Ascending aorta (tissue), 2 donors: ENCODE measurements around the gene FOSL1. TPM values are rescaled to one million over a fixed set of nuclear protein-coding genes. Genes with fewer than 3 reads are reported as not detected.

Source experiments
- DNase-seq, 2 donors: peaks; one replicate each; pipeline ENCODE4 v3.0.0-alpha.2; 2019; ENCODE audit warnings: low spot score in 2 of 2
- H3K27ac ChIP-seq, 2 donors: fragments of 200-600 bp; sonication (generic); one replicate each; pipeline ENCODE4 v1.5.1; 2016 to 2017; ENCODE audit warnings: mild to moderate bottlenecking in 1 of 2
- H3K27me3 ChIP-seq: fragments of 200-600 bp; sonication (generic); one replicate; pipeline ENCODE4 v1.5.1; 2017
- H3K36me3 ChIP-seq, 2 donors: fragments of 200-600 bp; sonication (generic); one replicate each; pipeline ENCODE4 v1.5.1; 2016
- H3K4me1 ChIP-seq, 2 donors: fragments of 200-600 bp; sonication (generic); one replicate each; pipeline ENCODE4 v1.5.1; 2016 to 2017; ENCODE audit warnings: mild to moderate bottlenecking in 1 of 2
- H3K4me3 ChIP-seq, 2 donors: fragments of 200-600 bp; sonication (generic); one replicate each; pipeline ENCODE4 v1.5.1; 2016 to 2017; ENCODE audit warnings: mild to moderate bottlenecking in 1 of 2
- H3K9me3 ChIP-seq, 2 donors: fragments of 200-600 bp; sonication (generic); one replicate each; pipeline ENCODE4 v1.5.1; 2016
- CTCF ChIP-seq, 3 experiments: fragments of 200-600 bp in 2 of 3; fragments of 450-650 bp in 1 of 3; sonication (generic) in 2 of 3; IDR thresholded peaks; one replicate each; pipeline ENCODE4 v1.5.1; 2016 to 2019; ENCODE audit warnings: antibody characterized with exemption in 3 of 3, mild to moderate bottlenecking in 1 of 3, moderate library complexity in 1 of 3
- intact Hi-C: fragments of 100-400 bp; cut with DNase I; formaldehyde crosslinking; loops from one replicate; pipeline ENCODE4 v1.15.1; 2023
- total RNA-seq: library from RNA; depleted of rRNA; stranded (reverse); fragments of >200 nt; gene quantifications from one replicate; pipeline ENCODE4 v1.1.0, GENCODE V29; 2016

FOSL1 gene
- total RNA-seq, 1 donor from 2014 or later: 123 TPM

GRCh38 chr11:65890324-65891218 is 9.6 kb downstream of the FOSL1 start, which contains the start of gene CCDC85B:
CCDC85B (plus strand) TSS chr11:65890673; CDS start chr11:65890784, 111 bp downstream.
- Histone ChIP-seq H3K27ac (peak within 1 kb of the TSS; percentile 98), H3K4me3 (peak within 1 kb of the TSS; percentile 82 to 85), H3K9me3 (no peaks in the 10 kb centered on the region), H3K27me3 (no peaks in the 10 kb centered on the region), H3K36me3 (peaks cover 0 to 15% of the 10 kb centered on the region in 2 donors), H3K4me1 (peaks cover 20 to 34% of the 10 kb centered on the region in 2 donors)
- peak; percentile 98 to 100 for DNase-seq
- intact Hi-C loops: loop anchor here (1.0 kb wide), 1 partner anchor 10 kb away; the partner anchor contains the start of gene FOSL1
- peak in 1 of 3 experiments; percentile 29 for TF ChIP-seq CTCF (IDR thresholded peaks at IDR 0.05)

- H3K4me1 ChIP-seq: peaks cover 20 to 28% of the 10 kb centered on the region in 2 donors
These were observed 11.9 kb downstream of the FOSL1 start, which contains the start of gene FIBP for GRCh38 chr11:65888163-65888814. FIBP (minus strand) TSS chr11:65888471; CDS start chr11:65888418, 53 bp downstream.

GRCh38 chr11:65887723-65888162 is 12.4 kb downstream of the FOSL1 start:
- Histone ChIP-seq H3K27me3 (no peaks in the 10 kb centered on the region), H3K36me3 (peaks cover 13 to 36% of the 10 kb centered on the region in 2 donors), H3K27ac (peak overlapping the region; percentile 98), H3K9me3 (no peaks in the 10 kb centered on the region), H3K4me3 (peak overlapping the region; percentile 82 to 85), H3K4me1 (peaks cover 15 to 23% of the 10 kb centered on the region in 2 donors)
- DNase-seq: no peak
- no peak for TF ChIP-seq CTCF (IDR thresholded peaks at IDR 0.05)
- intact Hi-C loops: loop anchor here (1.0 to 5.0 kb wide), 6 partner anchors 14 to 180 kb away; partner anchors contain the start of genes BANF1, C11orf68, DRAP1 and EIF1AD

More at GRCh38 chr11:65888163-65888814, 11.9 kb downstream of the FOSL1 start, which contains the start of gene FIBP:
- Histone ChIP-seq H3K27ac (peak within 1 kb of the TSS; percentile 98), H3K27me3 (no peaks in the 10 kb centered on the region), H3K9me3 (no peaks in the 10 kb centered on the region), H3K36me3 (peaks cover 10 to 31% of the 10 kb centered on the region in 2 donors), H3K4me3 (peak within 1 kb of the TSS; percentile 82 to 85)
- peak; percentile 84 to 98 (median 96) for TF ChIP-seq CTCF (IDR thresholded peaks at IDR 0.05)
- DNase-seq: peak; percentile 90 to 99
- intact Hi-C loops: loop anchor here (1.0 to 5.0 kb wide), 6 partner anchors 15 to 179 kb away; partner anchors contain the start of genes BANF1, C11orf68, DRAP1 and EIF1AD

- peaks cover 11 to 16% of the 10 kb centered on the region in 2 donors for H3K4me1 ChIP-seq
- intact Hi-C loops: loop anchor here (5.0 kb wide), 2 partner anchors 115 to 180 kb away; partner anchors contain the start of genes BANF1 and EIF1AD
These were observed 13.1 kb downstream of the FOSL1 start for GRCh38 chr11:65886826-65887722.

More at GRCh38 chr11:65886826-65887722, 13.1 kb downstream of the FOSL1 start:
- DNase-seq: no peak
- TF ChIP-seq CTCF (IDR thresholded peaks at IDR 0.05): no peak
- Histone ChIP-seq H3K9me3 (no peaks in the 10 kb centered on the region), H3K27me3 (no peaks in the 10 kb centered on the region), H3K36me3 (peaks cover 20 to 41% of the 10 kb centered on the region in 2 donors), H3K4me3 (peak overlapping the region; percentile 82 to 85), H3K27ac (peak overlapping the region; percentile 98)
